Mammary epithelial cell (primary cell): Measurements from ENCODE around the gene ATF6.

Experiments used
- EZH2 ChIP-seq: IDR thresholded peaks from 2 replicates; pipeline ENCODE4 v1.6.1; 2012; ENCODE audit warnings: low read length, inconsistent platforms, borderline replicate concordance
- TF ChIP-seq, protein P1 (sequence below), 2 donors: IDR thresholded peaks in 1 of 2; conservative IDR thresholded peaks in 1 of 2; 2 replicates each; pipeline ENCODE4 v1.5.1; 2011 to 2012; ENCODE audit warnings: inconsistent platforms in 2 of 2, low read length in 2 of 2, mild to moderate bottlenecking in 2 of 2, control low read depth in 1 of 2, low read depth in 1 of 2; ENCODE audit not compliant: insufficient read depth in 1 of 2; ENCODE audit errors: extremely low read depth in 1 of 2

DNA sequence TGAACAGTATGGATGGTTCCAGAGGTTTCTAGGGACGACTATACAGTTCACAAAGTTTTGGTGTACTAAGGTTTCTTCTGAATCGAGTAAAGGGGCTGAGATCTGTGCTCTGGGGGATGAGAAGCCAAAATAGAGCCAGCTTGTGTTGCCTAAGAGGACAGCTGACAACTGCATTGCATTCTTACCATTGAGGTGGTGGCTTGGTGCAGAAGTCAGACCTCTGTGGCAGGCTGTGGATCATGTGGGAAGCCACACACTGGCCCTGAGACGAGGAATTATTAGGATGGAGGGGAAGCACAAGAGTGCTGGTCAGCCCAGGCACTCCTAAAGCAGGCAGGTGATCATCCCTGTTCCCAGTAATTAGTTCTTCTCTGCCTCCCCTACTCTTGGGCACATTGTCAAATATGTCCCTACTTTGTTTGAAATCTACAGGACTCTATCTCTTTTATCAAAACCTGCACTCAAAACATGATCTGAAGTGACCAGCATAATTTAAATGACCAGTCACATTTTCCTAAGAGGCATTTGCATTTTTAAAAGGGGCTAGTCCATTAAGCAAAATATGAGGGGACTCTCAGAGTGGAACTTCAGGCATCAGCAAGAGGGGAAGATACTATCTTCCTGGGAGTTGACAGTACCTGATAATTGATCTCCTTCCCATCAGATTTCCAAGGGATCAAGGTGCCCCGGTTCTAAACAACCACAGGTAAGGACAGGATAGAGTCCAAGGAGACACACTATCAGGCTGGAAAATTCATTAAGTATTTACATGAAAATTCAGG lies 45.0 kb upstream of the ATF6 start, which contains the start of gene FCRLB:
- TF ChIP-seq, protein P1, sequence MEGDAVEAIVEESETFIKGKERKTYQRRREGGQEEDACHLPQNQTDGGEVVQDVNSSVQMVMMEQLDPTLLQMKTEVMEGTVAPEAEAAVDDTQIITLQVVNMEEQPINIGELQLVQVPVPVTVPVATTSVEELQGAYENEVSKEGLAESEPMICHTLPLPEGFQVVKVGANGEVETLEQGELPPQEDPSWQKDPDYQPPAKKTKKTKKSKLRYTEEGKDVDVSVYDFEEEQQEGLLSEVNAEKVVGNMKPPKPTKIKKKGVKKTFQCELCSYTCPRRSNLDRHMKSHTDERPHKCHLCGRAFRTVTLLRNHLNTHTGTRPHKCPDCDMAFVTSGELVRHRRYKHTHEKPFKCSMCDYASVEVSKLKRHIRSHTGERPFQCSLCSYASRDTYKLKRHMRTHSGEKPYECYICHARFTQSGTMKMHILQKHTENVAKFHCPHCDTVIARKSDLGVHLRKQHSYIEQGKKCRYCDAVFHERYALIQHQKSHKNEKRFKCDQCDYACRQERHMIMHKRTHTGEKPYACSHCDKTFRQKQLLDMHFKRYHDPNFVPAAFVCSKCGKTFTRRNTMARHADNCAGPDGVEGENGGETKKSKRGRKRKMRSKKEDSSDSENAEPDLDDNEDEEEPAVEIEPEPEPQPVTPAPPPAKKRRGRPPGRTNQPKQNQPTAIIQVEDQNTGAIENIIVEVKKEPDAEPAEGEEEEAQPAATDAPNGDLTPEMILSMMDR (conservative IDR thresholded peaks at IDR 0.05 in 1 of 2, IDR thresholded peaks at IDR 0.05 in 1 of 2; ENCODE audit: extremely low read depth in 1 of 2, insufficient read depth in 1 of 2, low read depth in 1 of 2, low read length in 2 of 2), result no peak
- TF ChIP-seq EZH2, result no peak
